ENCODE results near the gene ODC1.

Gene ODC1

GRCh38 chr2:10415048-10415447 is 33.1 kb downstream of the ODC1 start:
- DNase-seq (ENCODE audit: low spot score) = no peak

DNA sequence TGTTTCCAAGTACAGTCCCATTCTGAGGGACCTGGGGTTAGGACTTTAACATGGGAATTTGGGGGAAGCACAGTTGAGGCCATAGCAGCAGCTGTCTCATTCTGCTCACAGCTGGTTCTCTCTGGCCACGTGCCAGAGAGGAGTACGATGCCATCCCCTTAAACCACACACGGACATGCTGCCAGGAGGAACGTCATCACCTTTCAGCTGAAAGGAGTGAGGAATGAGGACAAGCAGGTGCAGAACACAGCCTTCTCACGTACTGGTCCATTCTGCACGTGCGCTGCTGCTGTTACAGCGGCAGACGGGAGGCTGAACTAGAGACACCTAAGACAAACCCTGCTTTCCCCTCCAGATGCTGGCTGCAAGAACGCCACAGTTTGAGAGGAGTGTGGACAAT is 33.5 kb downstream of the ODC1 start:
- no peak for DNase-seq (ENCODE audit: low spot score)

DNA sequence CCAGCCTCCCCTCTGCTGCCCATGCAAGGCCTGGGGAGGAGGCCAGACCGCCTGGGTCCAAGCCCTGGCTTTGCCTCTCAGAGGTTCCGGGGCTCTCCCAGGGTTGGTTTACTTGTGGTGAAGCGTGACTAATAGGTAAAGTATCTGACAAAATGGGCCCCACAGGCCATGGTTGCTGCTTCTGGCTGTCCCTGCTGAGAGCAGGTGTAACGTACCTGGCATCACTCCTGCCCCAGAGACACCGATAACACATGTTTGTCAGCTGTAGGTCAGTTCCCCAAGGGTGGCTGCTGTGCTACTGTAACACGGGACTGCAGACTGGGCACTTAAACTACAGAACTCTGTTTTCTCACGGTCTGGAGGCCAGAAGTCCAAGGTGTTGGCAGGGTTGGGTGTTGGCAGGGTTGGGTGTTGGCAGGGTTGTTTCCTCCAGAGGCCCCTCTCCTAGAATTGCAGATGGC is 34.1 kb downstream of the ODC1 start:
- no peak for DNase-seq (ENCODE audit: low spot score)

DNA sequence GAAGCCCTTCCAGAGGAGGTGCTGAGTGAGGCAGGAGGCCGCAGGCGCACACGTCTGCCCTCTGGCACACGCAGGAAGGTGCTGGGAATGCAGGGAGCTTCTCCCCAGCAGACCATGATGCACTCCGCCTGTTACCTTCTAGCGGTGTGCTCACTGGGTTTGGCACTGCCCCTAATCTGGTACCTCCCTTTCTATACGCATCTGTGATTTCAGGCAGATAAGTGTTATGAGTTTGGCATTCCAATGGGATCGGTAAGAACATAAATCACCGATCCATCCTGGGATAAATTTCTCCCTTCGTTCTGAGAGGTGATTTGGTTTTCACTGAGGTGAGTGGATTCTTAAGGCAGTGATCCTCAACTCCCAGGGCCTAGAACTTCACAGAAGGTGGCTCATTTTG is 34.6 kb downstream of the ODC1 start:
- DNase-seq (ENCODE audit: low spot score) = no peak

GRCh38 chr2:10412380-10412779 is 35.7 kb downstream of the ODC1 start:
- DNase-seq (ENCODE audit: low spot score) = no peak

DNA sequence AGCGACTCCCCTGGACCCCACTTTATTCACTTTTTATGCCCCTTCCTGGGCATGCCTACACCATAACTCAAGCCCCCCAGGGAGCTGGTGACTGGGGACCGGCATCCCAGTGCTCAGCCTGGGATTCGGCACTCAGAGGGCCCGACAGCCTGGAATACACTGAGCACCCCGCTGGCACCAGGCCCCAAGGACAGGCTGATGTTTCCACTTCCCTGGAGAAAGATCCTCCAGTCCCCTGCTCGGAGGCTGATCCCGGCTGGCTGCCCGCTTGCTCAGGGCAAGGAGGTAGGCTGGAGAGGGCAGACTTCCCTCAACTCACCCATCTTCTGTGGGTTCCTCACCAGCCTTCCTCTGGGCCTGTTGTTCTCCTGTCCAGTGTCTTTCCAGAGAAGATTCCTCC is 36.6 kb downstream of the ODC1 start:
- no peak for DNase-seq (ENCODE audit: low spot score)

DNA sequence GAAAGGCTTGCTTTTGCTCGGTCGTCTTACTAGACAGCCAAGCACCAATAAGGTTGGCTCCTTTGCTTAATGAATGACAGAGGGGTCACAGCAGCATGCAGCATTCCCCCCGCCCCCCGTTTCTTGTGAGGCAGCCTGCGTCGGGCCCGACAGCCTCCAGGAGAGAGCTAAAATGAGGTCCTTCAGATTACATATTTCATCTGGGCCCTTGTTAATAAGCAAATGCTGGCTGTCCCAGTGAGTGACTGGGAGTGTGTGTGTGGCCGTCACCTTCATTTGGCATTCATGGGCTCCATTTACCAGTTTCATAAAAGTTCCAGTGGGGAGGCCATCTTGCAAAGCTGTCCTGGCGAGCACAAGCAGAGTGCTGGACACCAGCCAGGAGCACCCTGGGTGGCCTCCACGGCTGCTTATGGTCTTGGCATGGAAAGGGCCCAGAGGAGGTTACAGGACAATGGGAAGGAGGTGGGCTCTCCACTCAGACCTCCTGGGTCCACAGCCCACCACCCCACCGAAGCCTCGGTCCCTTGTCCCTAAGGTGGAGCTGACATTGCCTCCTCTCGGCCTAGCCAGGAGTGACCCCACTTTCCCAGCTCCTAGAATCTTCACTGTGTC is 37.2 kb downstream of the ODC1 start:
- DNase-seq (ENCODE audit: low spot score) = no peak

- DNase-seq (ENCODE audit: low spot score) = no peak
Observed at GRCh38 chr2:10410001-10410822, 37.9 kb downstream of the ODC1 start.

DNA sequence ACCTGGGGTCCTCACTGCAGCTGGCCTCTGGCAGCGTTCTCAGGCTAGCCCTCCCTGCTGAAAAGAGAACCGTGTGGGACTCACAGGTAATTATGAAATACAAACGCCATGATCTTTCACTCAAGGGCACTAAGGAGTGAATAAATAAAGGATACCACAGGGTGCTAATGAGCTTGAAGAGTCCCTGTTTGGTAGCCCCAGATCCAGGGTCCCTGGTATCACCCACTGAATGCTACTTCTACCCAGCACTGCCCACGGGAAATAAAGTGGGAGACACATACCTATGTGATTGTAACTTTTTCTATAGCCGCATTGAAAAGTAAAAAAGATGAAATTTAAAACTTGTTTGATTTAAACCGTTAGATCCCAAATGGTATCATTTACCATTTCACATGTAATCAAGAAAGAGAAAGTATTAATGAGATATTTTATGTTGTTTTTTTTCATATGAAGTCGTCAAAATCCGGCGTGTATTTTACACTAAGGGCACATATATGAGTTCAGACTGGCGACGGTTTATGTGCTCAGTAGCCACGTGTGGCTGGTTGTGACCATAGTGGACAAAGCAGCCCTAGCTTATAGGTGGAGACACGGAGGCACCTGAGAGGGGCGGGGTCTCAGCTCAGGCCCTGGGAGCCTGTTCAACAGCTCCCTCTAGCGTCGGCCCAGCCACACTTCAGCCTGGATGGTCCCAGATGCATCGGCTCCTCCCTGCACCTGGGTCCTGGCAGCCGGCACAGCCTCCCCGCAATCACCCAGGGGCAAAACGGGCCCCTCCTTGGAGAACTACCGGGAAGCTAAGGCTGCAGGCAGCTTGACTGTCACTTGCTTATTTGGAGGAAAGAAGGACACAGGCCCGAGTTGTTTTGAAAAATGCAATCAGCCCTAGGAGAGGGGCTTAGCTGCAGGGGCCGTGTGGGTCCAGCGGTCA is 39.2 kb downstream of the ODC1 start:
- peak; percentile 60 for DNase-seq (ENCODE audit: low spot score)

- no peak for DNase-seq (ENCODE audit: low spot score)
Observed at GRCh38 chr2:10407841-10408648, 40.1 kb downstream of the ODC1 start.

- DNase-seq (ENCODE audit: low spot score) = no peak
Observed at GRCh38 chr2:10407432-10407831, 40.7 kb downstream of the ODC1 start.

- no peak for DNase-seq (ENCODE audit: low spot score)
Observed at GRCh38 chr2:10406491-10407188, 41.5 kb downstream of the ODC1 start.

DNA sequence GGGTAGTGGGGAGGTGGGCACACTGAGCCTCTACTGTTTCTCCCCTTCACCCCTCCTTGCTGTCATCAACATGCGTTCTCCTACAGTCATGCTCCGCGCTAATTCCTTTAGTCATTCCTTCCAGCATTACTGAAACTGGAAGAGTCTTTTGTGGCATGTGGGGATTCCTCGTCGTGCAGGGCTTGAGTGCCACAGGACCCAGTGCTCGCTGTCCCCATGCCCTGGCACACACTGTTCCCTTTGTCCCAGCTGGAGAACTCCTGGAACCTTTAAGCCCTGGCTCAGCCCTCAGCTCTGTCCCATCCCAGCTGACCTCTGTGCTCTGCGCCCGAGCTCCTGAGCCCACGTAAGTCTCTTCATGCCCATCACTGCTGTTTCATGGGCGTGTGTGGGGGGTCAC is 42.1 kb downstream of the ODC1 start:
- DNase-seq (ENCODE audit: low spot score) = no peak

DNA sequence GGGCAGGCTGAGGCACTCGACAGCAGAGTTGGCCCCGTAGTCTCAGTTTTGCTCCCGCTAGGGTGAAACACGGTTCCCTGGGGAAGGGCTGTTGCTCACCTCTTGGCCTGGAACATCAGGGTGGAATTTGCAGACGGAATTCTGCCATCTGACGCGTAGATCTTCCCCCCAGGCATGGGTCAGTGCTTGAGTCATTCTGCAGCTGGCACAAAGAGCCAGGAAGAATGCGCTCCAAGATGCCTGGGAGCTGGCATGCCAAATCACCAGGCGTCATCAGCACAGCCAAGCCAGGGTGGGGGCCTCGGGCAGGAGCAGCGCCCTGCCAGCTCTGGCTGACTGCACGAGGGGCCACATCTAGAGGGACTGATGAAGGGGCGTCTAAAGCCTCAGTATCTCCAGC is 42.7 kb downstream of the ODC1 start:
- DNase-seq (ENCODE audit: low spot score) = peak; percentile 58

- no peak for DNase-seq (ENCODE audit: low spot score)
Observed at GRCh38 chr2:10404324-10405143, 43.6 kb downstream of the ODC1 start.

DNA sequence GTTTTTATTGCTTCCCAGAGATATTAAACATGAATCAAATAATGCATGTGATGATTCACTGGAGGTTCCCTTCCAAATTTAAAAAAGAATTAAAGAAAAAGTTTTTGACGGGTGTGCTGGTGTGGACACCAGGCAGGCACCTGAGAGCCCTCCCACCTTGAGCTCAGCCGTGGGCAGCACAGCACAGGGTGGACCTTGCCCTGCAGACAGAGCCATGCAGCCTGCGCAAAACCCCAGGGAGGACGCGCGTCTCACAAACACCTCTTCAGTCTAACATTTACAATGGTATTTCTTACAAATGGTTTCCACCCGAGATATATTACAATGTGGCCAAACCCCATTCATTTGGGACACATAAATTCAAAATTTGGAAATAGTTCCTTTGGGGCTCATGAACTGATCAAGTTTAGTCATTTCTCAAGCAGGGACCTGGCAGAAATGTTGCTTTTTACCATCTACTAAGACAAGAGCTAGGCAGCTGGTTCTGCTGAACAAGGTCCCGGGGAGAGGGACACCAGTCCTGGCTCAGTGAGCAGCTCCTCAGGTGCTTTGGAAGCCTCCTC is 45.4 kb downstream of the ODC1 start:
- DNase-seq (ENCODE audit: low spot score) = no peak

DNA sequence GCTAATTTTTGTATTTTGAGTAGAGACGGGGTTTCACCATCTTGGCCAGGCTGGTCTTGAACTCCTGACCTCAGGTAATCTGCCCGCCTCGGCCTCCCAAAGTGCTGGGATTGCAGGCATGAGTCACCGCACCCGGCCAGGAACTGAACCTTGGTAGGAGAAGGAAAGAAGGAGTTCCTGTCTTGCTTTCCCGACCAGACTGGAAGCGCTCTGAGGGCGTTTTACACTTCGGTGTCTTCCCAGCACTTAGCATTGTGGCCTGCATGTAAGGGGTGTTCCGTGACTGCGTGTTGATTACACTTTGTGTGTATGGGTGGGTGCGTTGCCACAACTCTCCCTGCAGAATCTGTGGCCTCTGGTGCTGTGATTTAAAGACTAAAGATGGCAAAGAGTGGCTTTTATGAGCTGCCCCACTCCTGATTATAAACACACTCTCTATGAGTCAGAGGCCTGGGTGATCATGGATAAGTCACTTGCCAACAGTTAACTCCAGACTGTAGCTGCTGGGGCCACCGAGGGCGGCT is 46.0 kb downstream of the ODC1 start:
- no peak for DNase-seq (ENCODE audit: low spot score)

DNA sequence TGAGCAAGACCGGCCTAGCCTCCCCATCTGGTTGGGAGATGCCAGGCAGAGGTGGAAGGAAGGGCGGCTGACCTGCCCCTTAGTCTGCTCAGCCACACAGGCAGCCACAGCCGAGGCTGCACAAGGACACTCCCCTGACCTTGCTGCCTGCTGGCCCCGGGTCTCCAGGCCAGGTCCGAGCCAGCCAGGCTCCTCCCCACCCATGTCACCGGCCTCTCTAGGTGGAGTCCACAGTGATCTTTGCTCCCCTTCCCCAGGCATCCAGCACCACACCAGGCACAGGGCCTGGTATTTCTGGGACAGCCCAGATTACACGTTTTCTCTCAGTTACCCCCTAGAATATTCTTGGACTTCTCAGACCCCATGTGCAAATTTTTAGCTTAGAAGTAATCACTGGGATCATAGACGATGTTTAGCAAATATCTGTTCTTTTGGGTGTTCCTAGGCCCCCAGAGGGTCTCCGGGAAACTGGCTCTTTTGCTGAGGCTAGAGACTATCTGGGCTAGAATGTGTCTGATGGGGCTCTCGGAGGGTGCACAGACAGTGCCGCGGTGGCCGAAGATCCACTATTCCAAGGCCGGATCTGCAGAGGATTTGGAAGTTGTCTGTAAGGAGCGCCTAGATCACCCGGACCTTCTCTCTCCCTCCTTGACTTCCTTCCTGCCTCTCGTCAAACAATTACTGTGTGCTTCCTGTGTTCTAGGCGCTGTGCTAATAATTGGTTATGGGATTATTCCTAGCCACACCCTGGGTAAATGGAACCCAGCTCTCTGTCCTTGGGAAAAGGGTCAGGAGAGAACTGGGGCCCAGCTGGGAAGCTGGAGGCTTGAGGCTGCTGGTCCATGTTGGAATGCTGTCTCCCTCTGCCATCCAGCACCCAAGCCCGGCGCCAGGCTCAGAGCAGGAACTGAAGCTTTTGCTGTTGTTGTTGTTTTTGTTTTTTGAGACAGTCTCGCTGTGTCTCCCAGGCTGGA is 46.9 kb downstream of the ODC1 start:
- DNase-seq (ENCODE audit: low spot score) = no peak

All from globus pallidus (tissue), 1 donor.